Measurements from ENCODE around the gene ZFP36L2.

Gene ZFP36L2

GRCh38 chr2:43222475-43223309 lies 3.7 kb downstream of the ZFP36L2 start:
- no peak for DNase-seq

- peak; percentile 40 to 77 for DNase-seq
Observed at GRCh38 chr2:43221763-43222474, 4.5 kb downstream of the ZFP36L2 start.

GRCh38 chr2:43221124-43221762 lies 5.2 kb downstream of the ZFP36L2 start:
- DNase-seq = peak in 1 of 2 donors; percentile 71

- DNase-seq = no peak
Observed at GRCh38 chr2:43220760-43221123, 5.7 kb downstream of the ZFP36L2 start.

GRCh38 chr2:43220229-43220751 lies 6.1 kb downstream of the ZFP36L2 start:
- DNase-seq = no peak

GRCh38 chr2:43219383-43220228 lies 6.8 kb downstream of the ZFP36L2 start:
- DNase-seq = peak; percentile 67 to 84

GRCh38 chr2:43218702-43219382 lies 7.6 kb downstream of the ZFP36L2 start:
- DNase-seq = peak in 1 of 2 donors; percentile 55

- no peak for DNase-seq
Observed at GRCh38 chr2:43218155-43218701, 8.2 kb downstream of the ZFP36L2 start.

- DNase-seq = no peak
Observed at GRCh38 chr2:43217228-43218154, 8.9 kb downstream of the ZFP36L2 start.

GRCh38 chr2:43216629-43217028 lies 9.8 kb downstream of the ZFP36L2 start:
- DNase-seq = no peak

- DNase-seq = no peak
Observed at GRCh38 chr2:43215673-43216255, 10.6 kb downstream of the ZFP36L2 start.

GRCh38 chr2:43214253-43214652 lies 12.2 kb downstream of the ZFP36L2 start:
- DNase-seq = no peak

- peak; percentile 47 to 92 for DNase-seq
Observed at GRCh38 chr2:43212931-43213330, 13.5 kb downstream of the ZFP36L2 start.

GRCh38 chr2:43212216-43212835 lies 14.1 kb downstream of the ZFP36L2 start:
- DNase-seq = peak in 1 of 2 donors; percentile 53

- DNase-seq = peak; percentile 50 to 97
Observed at GRCh38 chr2:43210467-43211303, 15.7 kb downstream of the ZFP36L2 start.

GRCh38 chr2:43210125-43210466 lies 16.3 kb downstream of the ZFP36L2 start:
- no peak for DNase-seq

- DNase-seq = no peak
Observed at GRCh38 chr2:43209204-43209717, 17.1 kb downstream of the ZFP36L2 start.

GRCh38 chr2:43207553-43208300 lies 18.7 kb downstream of the ZFP36L2 start:
- DNase-seq = no peak
